GM23338 (cell line): Measurements from ENCODE around the gene SH2D5. TPM values are rescaled to one million over a fixed set of nuclear protein-coding genes. Genes with fewer than 3 reads are reported as not detected.

ENCODE experiments used
- ATAC-seq: fragments of 200-7000 bp; cut with Tn5 transposase; 3 replicates; pipeline ENCODE4 v1.9.1; 2020
- DNase-seq: peaks from one replicate; pipeline ENCODE4 v3.0.0-alpha.2; 2015; ENCODE audit warnings: low spot score
- H2AFZ ChIP-seq: fragments of 200-600 bp; sonication (generic); 2 replicates; pipeline ENCODE4 v1.8.0; 2016; ENCODE audit warnings: antibody characterized with exemption, mild to moderate bottlenecking, moderate library complexity
- H3F3A ChIP-seq: fragments of 200-600 bp; sonication (generic); replicated peaks from 2 replicates; pipeline ENCODE4 v1.8.0; 2017; ENCODE audit warnings: antibody characterized with exemption, mixed run types, low read depth
- H3K27ac ChIP-seq: fragments of 200-600 bp; sonication (generic); 2 replicates; pipeline ENCODE4 v1.6.1; 2016; ENCODE audit warnings: low read depth
- H3K27me3 ChIP-seq: fragments of 200-600 bp; sonication (generic); 2 replicates; pipeline ENCODE4 v1.8.0; 2016; ENCODE audit warnings: mild to moderate bottlenecking, mixed run types, moderate library complexity; ENCODE audit not compliant: insufficient read depth
- H3K36me3 ChIP-seq: fragments of 200-600 bp; sonication (generic); 2 replicates; pipeline ENCODE4 v1.8.0; 2016; ENCODE audit warnings: mild to moderate bottlenecking; ENCODE audit not compliant: insufficient read depth
- H3K4me1 ChIP-seq: fragments of 200-600 bp; sonication (generic); 2 replicates; pipeline ENCODE4 v1.8.0; 2016; ENCODE audit warnings: mild to moderate bottlenecking, moderate library complexity; ENCODE audit not compliant: insufficient read depth
- H3K4me2 ChIP-seq: fragments of 200-600 bp; sonication (generic); 2 replicates; pipeline ENCODE4 v1.7.1; 2017; ENCODE audit warnings: mixed run types
- H3K4me3 ChIP-seq: fragments of 200-600 bp; sonication (generic); 2 replicates; pipeline ENCODE4 v1.6.1; 2016; ENCODE audit warnings: mixed run types
- H3K79me2 ChIP-seq: fragments of 200-600 bp; sonication (generic); replicated peaks from 2 replicates; pipeline ENCODE4 v1.8.0; 2017; ENCODE audit warnings: mild to moderate bottlenecking; ENCODE audit not compliant: insufficient read depth
- H3K9me2 ChIP-seq: fragments of 200-600 bp; sonication (generic); 2 replicates; pipeline ENCODE4 v1.8.0; 2017; ENCODE audit not compliant: insufficient read depth
- H4K20me1 ChIP-seq: fragments of 200-600 bp; sonication (generic); replicated peaks from 2 replicates; pipeline ENCODE4 v1.8.0; 2017; ENCODE audit warnings: mild to moderate bottlenecking; ENCODE audit not compliant: insufficient read depth
- H3K27ac Mint-ChIP-seq: 2 replicates; pipeline ENCODE4 v1.8.0; 2020; ENCODE audit warnings: inconsistent platforms, mild to moderate bottlenecking, moderate library complexity, mixed read lengths
- H3K27me3 Mint-ChIP-seq: 3 replicates; pipeline ENCODE4 v1.8.0; 2022; ENCODE audit warnings: low read depth, mild to moderate bottlenecking, moderate library complexity, mixed read lengths, inconsistent platforms; ENCODE audit not compliant: insufficient read depth, poor library complexity
- H3K36me3 Mint-ChIP-seq: 3 replicates; pipeline ENCODE4 v1.8.0; 2021; ENCODE audit warnings: low read depth, mild to moderate bottlenecking, inconsistent platforms, moderate library complexity, mixed read lengths
- H3K4me1 Mint-ChIP-seq: 3 replicates; pipeline ENCODE4 v1.8.0; 2020; ENCODE audit warnings: mild to moderate bottlenecking, inconsistent platforms, mixed read lengths
- H3K4me3 Mint-ChIP-seq: 3 replicates; pipeline ENCODE4 v1.8.0; 2021; ENCODE audit warnings: moderate library complexity, mild to moderate bottlenecking, inconsistent platforms, mixed read lengths
- H3K9me3 Mint-ChIP-seq: 3 replicates; pipeline ENCODE4 v1.8.0; 2020; ENCODE audit warnings: moderate library complexity, mild to moderate bottlenecking, inconsistent platforms, mixed read lengths
- CREB1 ChIP-seq: fragments of 250-450 bp; sonication (Bioruptor Pico); IDR thresholded peaks from 2 replicates; pipeline ENCODE4 v1.5.0; 2020; ENCODE audit warnings: low read depth, mild to moderate bottlenecking, moderate library complexity
- CTCF ChIP-seq, 2 experiments: fragments of 200-600 bp in 1 of 2; sonication (generic) in 1 of 2; conservative IDR thresholded peaks; 2 replicates each; pipeline versions ENCODE4 v1.5.1 to v1.6.1; 2016 to 2017; ENCODE audit warnings: antibody characterized with exemption in 2 of 2, low read depth in 2 of 2, mild to moderate bottlenecking in 2 of 2, moderate library complexity in 1 of 2
- ETS1 ChIP-seq: IDR thresholded peaks from 2 replicates; pipeline ENCODE4 v1.6.1; 2016; ENCODE audit warnings: antibody characterized with exemption
- EZH2 ChIP-seq: fragments of 200-600 bp; sonication (generic); IDR thresholded peaks from one replicate; pipeline ENCODE4 v1.8.0; 2017; ENCODE audit warnings: antibody characterized with exemption, mild to moderate bottlenecking, low read depth; ENCODE audit not compliant: unreplicated experiment
- EZH2phosphoT487 ChIP-seq: fragments of 200-600 bp; sonication (generic); IDR thresholded peaks from one replicate; pipeline ENCODE4 v1.8.1; 2018; ENCODE audit warnings: antibody characterized with exemption; ENCODE audit not compliant: unreplicated experiment
- NANOG ChIP-seq: IDR thresholded peaks from 2 replicates; pipeline ENCODE4 v1.6.1; 2016; ENCODE audit warnings: antibody characterized with exemption, borderline replicate concordance
- POLR2AphosphoS5 ChIP-seq: IDR thresholded peaks from 2 replicates; pipeline ENCODE4 v1.6.1; 2016; ENCODE audit warnings: antibody characterized with exemption, low read depth
- ZNF114 ChIP-seq: fragments of 250-450 bp; sonication (Bioruptor Pico); IDR thresholded peaks from 2 replicates; pipeline ENCODE4 v1.5.0; 2020; ENCODE audit warnings: mild to moderate bottlenecking, moderate library complexity
- polyA plus RNA-seq: library from polyadenylated mRNA; unstranded; fragments of >200 nt; fragmentation: Nextera tagmentation; extraction: Ambion mirVana; gene quantifications from 2 replicates; pipeline ENCODE4 v1.2.1, GENCODE V29; 2016
- total RNA-seq: library from RNA; depleted of rRNA; stranded (reverse); fragments of >200 nt; shearing (Covaris generic); gene quantifications from 2 replicates; pipeline ENCODE4 v1.2.3, GENCODE V29; 2014
- TF ChIP-seq, protein P1 (sequence below): fragments of 250-450 bp; sonication (Bioruptor Pico); IDR thresholded peaks from 2 replicates; pipeline ENCODE4 v1.5.0; 2020; ENCODE audit warnings: mild to moderate bottlenecking, moderate library complexity
- TF ChIP-seq, protein P2 (sequence below): IDR thresholded peaks from one replicate; pipeline ENCODE4 v1.6.1; 2018; ENCODE audit warnings: antibody characterized with exemption; ENCODE audit not compliant: unreplicated experiment

SH2D5 gene
- total and polyA plus RNA-seq, 2 experiments from 2014 or later = 5.0 to 24.8 TPM

- TF ChIP-seq, protein P1, sequence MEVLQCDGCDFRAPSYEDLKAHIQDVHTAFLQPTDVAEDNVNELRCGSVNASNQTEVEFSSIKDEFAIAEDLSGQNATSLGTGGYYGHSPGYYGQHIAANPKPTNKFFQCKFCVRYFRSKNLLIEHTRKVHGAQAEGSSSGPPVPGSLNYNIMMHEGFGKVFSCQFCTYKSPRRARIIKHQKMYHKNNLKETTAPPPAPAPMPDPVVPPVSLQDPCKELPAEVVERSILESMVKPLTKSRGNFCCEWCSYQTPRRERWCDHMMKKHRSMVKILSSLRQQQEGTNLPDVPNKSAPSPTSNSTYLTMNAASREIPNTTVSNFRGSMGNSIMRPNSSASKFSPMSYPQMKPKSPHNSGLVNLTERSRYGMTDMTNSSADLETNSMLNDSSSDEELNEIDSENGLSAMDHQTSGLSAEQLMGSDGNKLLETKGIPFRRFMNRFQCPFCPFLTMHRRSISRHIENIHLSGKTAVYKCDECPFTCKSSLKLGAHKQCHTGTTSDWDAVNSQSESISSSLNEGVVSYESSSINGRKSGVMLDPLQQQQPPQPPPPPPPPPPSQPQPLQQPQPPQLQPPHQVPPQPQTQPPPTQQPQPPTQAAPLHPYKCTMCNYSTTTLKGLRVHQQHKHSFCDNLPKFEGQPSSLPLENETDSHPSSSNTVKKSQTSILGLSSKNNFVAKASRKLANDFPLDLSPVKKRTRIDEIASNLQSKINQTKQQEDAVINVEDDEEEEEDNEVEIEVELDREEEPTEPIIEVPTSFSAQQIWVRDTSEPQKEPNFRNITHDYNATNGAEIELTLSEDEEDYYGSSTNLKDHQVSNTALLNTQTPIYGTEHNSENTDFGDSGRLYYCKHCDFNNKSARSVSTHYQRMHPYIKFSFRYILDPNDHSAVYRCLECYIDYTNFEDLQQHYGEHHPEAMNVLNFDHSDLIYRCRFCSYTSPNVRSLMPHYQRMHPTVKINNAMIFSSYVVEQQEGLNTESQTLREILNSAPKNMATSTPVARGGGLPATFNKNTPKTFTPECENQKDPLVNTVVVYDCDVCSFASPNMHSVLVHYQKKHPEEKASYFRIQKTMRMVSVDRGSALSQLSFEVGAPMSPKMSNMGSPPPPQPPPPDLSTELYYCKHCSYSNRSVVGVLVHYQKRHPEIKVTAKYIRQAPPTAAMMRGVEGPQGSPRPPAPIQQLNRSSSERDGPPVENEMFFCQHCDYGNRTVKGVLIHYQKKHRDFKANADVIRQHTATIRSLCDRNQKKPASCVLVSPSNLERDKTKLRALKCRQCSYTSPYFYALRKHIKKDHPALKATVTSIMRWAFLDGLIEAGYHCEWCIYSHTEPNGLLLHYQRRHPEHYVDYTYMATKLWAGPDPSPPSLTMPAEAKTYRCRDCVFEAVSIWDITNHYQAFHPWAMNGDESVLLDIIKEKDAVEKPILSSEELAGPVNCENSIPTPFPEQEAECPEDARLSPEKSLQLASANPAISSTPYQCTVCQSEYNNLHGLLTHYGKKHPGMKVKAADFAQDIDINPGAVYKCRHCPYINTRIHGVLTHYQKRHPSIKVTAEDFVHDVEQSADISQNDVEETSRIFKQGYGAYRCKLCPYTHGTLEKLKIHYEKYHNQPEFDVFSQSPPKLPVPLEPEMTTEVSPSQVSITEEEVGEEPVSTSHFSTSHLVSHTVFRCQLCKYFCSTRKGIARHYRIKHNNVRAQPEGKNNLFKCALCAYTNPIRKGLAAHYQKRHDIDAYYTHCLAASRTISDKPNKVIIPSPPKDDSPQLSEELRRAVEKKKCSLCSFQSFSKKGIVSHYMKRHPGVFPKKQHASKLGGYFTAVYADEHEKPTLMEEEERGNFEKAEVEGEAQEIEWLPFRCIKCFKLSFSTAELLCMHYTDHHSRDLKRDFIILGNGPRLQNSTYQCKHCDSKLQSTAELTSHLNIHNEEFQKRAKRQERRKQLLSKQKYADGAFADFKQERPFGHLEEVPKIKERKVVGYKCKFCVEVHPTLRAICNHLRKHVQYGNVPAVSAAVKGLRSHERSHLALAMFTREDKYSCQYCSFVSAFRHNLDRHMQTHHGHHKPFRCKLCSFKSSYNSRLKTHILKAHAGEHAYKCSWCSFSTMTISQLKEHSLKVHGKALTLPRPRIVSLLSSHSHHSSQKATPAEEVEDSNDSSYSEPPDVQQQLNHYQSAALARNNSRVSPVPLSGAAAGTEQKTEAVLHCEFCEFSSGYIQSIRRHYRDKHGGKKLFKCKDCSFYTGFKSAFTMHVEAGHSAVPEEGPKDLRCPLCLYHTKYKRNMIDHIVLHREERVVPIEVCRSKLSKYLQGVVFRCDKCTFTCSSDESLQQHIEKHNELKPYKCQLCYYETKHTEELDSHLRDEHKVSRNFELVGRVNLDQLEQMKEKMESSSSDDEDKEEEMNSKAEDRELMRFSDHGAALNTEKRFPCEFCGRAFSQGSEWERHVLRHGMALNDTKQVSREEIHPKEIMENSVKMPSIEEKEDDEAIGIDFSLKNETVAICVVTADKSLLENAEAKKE (CRISPR knock-in tag) = no peak
Observed at GRCh38 chr1:20700636-20701215, 31.8 kb downstream of the SH2D5 start (continued).

GRCh38 chr1:20699558-20699957, 32.9 kb downstream of the SH2D5 start:
- Histone ChIP-seq H3K4me3 (no peak overlapping the region), H2AFZ (no peak overlapping the region), H3F3A (0 out of 2 replicates have a peak, but pooled peaks cover 2% of the 10 kb centered on the region), H3K79me2 (no peaks in the 10 kb centered on the region), H3K4me2 (no peak overlapping the region), H3K27me3 (no peaks in the 10 kb centered on the region), H4K20me1 (no peaks in the 10 kb centered on the region; the same call in 1 of the 2 replicates), H3K27ac (no peak overlapping the region), H3K36me3 (no peaks in the 10 kb centered on the region), H3K9me2 (no peaks in the 10 kb centered on the region), H3K4me1 (peaks cover 10% of the 10 kb centered on the region; the same call in 1 of the 2 replicates)
- Mint-ChIP-seq H3K9me3 (peaks cover 2% of the 10 kb centered on the region), H3K36me3 (peaks cover 6% of the 10 kb centered on the region; the same call in 2 of the 3 replicates), H3K4me3 (no peak overlapping the region), H3K27me3 (peaks cover 5% of the 10 kb centered on the region), H3K4me1 (peaks cover 11% of the 10 kb centered on the region), H3K27ac (no peak overlapping the region)
- no peak for DNase-seq
- no peak for ATAC-seq
- TF ChIP-seq ZNF114 (CRISPR knock-in tag) = no peak
- TF ChIP-seq POLR2AphosphoS5 = no peak
- no peak for TF ChIP-seq CTCF (conservative IDR thresholded peaks at IDR 0.05; ENCODE audit: low read depth in 2 of 2)
- TF ChIP-seq CREB1 = no peak
- no peak for TF ChIP-seq EZH2phosphoT487
- TF ChIP-seq NANOG = no peak
- TF ChIP-seq, protein P2, sequence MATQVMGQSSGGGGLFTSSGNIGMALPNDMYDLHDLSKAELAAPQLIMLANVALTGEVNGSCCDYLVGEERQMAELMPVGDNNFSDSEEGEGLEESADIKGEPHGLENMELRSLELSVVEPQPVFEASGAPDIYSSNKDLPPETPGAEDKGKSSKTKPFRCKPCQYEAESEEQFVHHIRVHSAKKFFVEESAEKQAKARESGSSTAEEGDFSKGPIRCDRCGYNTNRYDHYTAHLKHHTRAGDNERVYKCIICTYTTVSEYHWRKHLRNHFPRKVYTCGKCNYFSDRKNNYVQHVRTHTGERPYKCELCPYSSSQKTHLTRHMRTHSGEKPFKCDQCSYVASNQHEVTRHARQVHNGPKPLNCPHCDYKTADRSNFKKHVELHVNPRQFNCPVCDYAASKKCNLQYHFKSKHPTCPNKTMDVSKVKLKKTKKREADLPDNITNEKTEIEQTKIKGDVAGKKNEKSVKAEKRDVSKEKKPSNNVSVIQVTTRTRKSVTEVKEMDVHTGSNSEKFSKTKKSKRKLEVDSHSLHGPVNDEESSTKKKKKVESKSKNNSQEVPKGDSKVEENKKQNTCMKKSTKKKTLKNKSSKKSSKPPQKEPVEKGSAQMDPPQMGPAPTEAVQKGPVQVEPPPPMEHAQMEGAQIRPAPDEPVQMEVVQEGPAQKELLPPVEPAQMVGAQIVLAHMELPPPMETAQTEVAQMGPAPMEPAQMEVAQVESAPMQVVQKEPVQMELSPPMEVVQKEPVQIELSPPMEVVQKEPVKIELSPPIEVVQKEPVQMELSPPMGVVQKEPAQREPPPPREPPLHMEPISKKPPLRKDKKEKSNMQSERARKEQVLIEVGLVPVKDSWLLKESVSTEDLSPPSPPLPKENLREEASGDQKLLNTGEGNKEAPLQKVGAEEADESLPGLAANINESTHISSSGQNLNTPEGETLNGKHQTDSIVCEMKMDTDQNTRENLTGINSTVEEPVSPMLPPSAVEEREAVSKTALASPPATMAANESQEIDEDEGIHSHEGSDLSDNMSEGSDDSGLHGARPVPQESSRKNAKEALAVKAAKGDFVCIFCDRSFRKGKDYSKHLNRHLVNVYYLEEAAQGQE = no peak
- TF ChIP-seq EZH2 = no peak
- no peak for TF ChIP-seq ETS1
